Cardiac muscle cell (in vitro differentiated cells and primary cell): Measurements from ENCODE around the gene LPP. TPM values are rescaled to one million over a fixed set of nuclear protein-coding genes. Genes with fewer than 3 reads are reported as not detected.

Source experiments
- DNase-seq, 2 donors: peaks; one replicate each; pipeline versions ENCODE4 v3.0.0 to v3.0.0-alpha.2; 2010 to 2017; ENCODE audit warnings: low read depth in 1 of 2, low spot score in 1 of 2
- H3K27ac ChIP-seq: fragments of 200-600 bp; sonication (generic); 2 replicates; pipeline ENCODE4 v1.5.1; 2016
- H3K27me3 ChIP-seq: fragments of 200-600 bp; sonication (generic); 2 replicates; pipeline ENCODE4 v1.6.0; 2016; ENCODE audit warnings: control low read depth
- H3K36me3 ChIP-seq: fragments of 200-600 bp; sonication (generic); 2 replicates; pipeline ENCODE4 v1.5.1; 2016; ENCODE audit warnings: control low read depth
- H3K4me1 ChIP-seq: fragments of 200-600 bp; sonication (generic); 2 replicates; pipeline ENCODE4 v1.8.1; 2017; ENCODE audit warnings: low read depth, mild to moderate bottlenecking, mixed run types
- H3K4me3 ChIP-seq: fragments of 200-600 bp; sonication (generic); 2 replicates; pipeline ENCODE4 v1.5.1; 2016; ENCODE audit warnings: mild to moderate bottlenecking
- H3K9me3 ChIP-seq: fragments of 200-600 bp; sonication (generic); 2 replicates; pipeline ENCODE4 v1.5.1; 2017; ENCODE audit warnings: low read depth, mild to moderate bottlenecking, control low read depth
- CTCF ChIP-seq: IDR thresholded peaks from 2 replicates; pipeline ENCODE4 v1.5.1; 2012; ENCODE audit warnings: low read depth, mild to moderate bottlenecking, low read length
- polyA plus RNA-seq: library from polyadenylated mRNA; unstranded; fragments of >200 nt; fragmentation: Nextera tagmentation; extraction: Ambion mirVana; gene quantifications from 2 replicates; pipeline ENCODE4 v1.2.1, GENCODE V29; 2016
- total RNA-seq: library from RNA; depleted of rRNA; stranded (reverse); fragments of >200 nt; gene quantifications from 2 replicates; pipeline ENCODE4 v1.2.3, GENCODE V29; 2016

Gene LPP
- total and polyA plus RNA-seq, 2 experiments from 2014 or later = 21.4 to 45.2 TPM

GRCh38 chr3:188827103-188827502 is 673.1 kb downstream of the LPP start:
- H3K4me3 ChIP-seq = no peak overlapping the region
- H3K27me3 ChIP-seq = no peaks in the 10 kb centered on the region
- H3K36me3 ChIP-seq = no peaks in the 10 kb centered on the region
- TF ChIP-seq CTCF = no peak
- H3K9me3 ChIP-seq = no peaks in the 10 kb centered on the region
- no peak for DNase-seq
- H3K27ac ChIP-seq = peak overlapping the region; percentile 31
- H3K4me1 ChIP-seq = peaks cover 4% of the 10 kb centered on the region

GRCh38 chr3:188827576-188827975 is 673.6 kb downstream of the LPP start:
- Histone ChIP-seq H3K4me3 (no peak overlapping the region), H3K9me3 (no peaks in the 10 kb centered on the region), H3K27ac (peak overlapping the region; percentile 31), H3K4me1 (peaks cover 4% of the 10 kb centered on the region), H3K27me3 (no peaks in the 10 kb centered on the region), H3K36me3 (no peaks in the 10 kb centered on the region)
- peak; percentile 13 to 15 for DNase-seq
- no peak for TF ChIP-seq CTCF

GRCh38 chr3:188829130-188829529 is 675.2 kb downstream of the LPP start:
- Histone ChIP-seq H3K4me3 (no peak overlapping the region), H3K4me1 (peaks cover 4% of the 10 kb centered on the region), H3K27ac (no peak overlapping the region), H3K27me3 (no peaks in the 10 kb centered on the region), H3K36me3 (no peaks in the 10 kb centered on the region), H3K9me3 (no peaks in the 10 kb centered on the region)
- TF ChIP-seq CTCF = no peak
- no peak for DNase-seq

- no peaks in the 10 kb centered on the region for H3K36me3 ChIP-seq
- H3K4me3 ChIP-seq = no peak overlapping the region
- peaks cover 4% of the 10 kb centered on the region for H3K4me1 ChIP-seq
- peak in 1 of 2 donors; percentile 10 for DNase-seq
- no peaks in the 10 kb centered on the region for H3K9me3 ChIP-seq
- no peaks in the 10 kb centered on the region for H3K27me3 ChIP-seq
- TF ChIP-seq CTCF = no peak
- H3K27ac ChIP-seq = no peak overlapping the region
These were observed 675.6 kb downstream of the LPP start for GRCh38 chr3:188829576-188829975.

- peak; percentile 39 for TF ChIP-seq CTCF
- no peak overlapping the region for H3K27ac ChIP-seq
- H3K36me3 ChIP-seq = no peaks in the 10 kb centered on the region
- DNase-seq = peak in 1 of 2 donors; percentile 28
- H3K27me3 ChIP-seq = no peaks in the 10 kb centered on the region
- no peaks in the 10 kb centered on the region for H3K9me3 ChIP-seq
- peaks cover 4% of the 10 kb centered on the region for H3K4me1 ChIP-seq
- H3K4me3 ChIP-seq = no peak overlapping the region
These were observed 676.9 kb downstream of the LPP start for GRCh38 chr3:188830893-188831292.

- H3K4me1 ChIP-seq = peaks cover 4% of the 10 kb centered on the region
- no peaks in the 10 kb centered on the region for H3K36me3 ChIP-seq
- H3K9me3 ChIP-seq = no peaks in the 10 kb centered on the region
- DNase-seq = no peak
- H3K4me3 ChIP-seq = no peak overlapping the region
- no peaks in the 10 kb centered on the region for H3K27me3 ChIP-seq
- no peak overlapping the region for H3K27ac ChIP-seq
- TF ChIP-seq CTCF = no peak
These were observed 678.2 kb downstream of the LPP start for GRCh38 chr3:188832146-188832545.
